ENCODE data around the gene TRAPPC11. TPM values are rescaled to one million over a fixed set of nuclear protein-coding genes. Genes with fewer than 3 reads are reported as not detected.
"Not testable (repeated sequence)": the region's sequence is repeated elsewhere in the genome, so short reads cannot be mapped to it uniquely, and the experiment has no call there.

TRAPPC11 gene
- polyA plus RNA-seq, 1 of the 3 experiments (the other 2 are of a cell fraction) = 18.8 TPM

- Histone ChIP-seq H3K27me3 (ENCODE audit: insufficient read depth) (no peaks in the 10 kb centered on the region), H3K79me2 (ENCODE audit: insufficient read depth) (no peaks in the 10 kb centered on the region), H3K9me2 (no peaks in the 10 kb centered on the region), H3K4me2 (no peak overlapping the region), H4K20me1 (ENCODE audit: insufficient read depth) (no peaks in the 10 kb centered on the region), H3K36me3 (replicated peaks in 1 of 2; ENCODE audit: control insufficient read depth in 1 of 2, insufficient read depth in 2 of 2, low read length in 1 of 2) (no peaks in the 10 kb centered on the region), H3K9ac (no peak overlapping the region), H3K27ac (ENCODE audit: low read depth in 2 of 2, low read length in 1 of 2) (no peak overlapping the region), H3K4me1 (ENCODE audit: control insufficient read depth in 1 of 2, insufficient read depth in 2 of 2, low read depth in 1 of 2, low read length in 1 of 2) (no peaks in the 10 kb centered on the region), H3K4me3 (ENCODE audit: low read depth in 2 of 2, low read length in 1 of 2) (no peak overlapping the region), H3K9me3 (no peaks in the 10 kb centered on the region), H3F3A (replicated peaks; ENCODE audit: insufficient read depth) (no peaks in the 10 kb centered on the region), H2AFZ (ENCODE audit: low read depth) (no peak overlapping the region)
- no peak for TF ChIP-seq RXRA (IDR thresholded peaks at IDR 0.05; ENCODE audit: borderline replicate concordance, low read depth)
- no peak for TF ChIP-seq SMC3 (IDR thresholded peaks at IDR 0.05; ENCODE audit: low read depth, low read length)
- no peak for TF ChIP-seq MEF2A (IDR thresholded peaks at IDR 0.05; ENCODE audit: borderline replicate concordance, low read depth)
- no peak for TF ChIP-seq YY1 (IDR thresholded peaks at IDR 0.05; ENCODE audit: low read depth)
- TF ChIP-seq POLR2AphosphoS5 (IDR thresholded peaks at IDR 0.05; ENCODE audit: low read depth, low read length) = no peak
- TF ChIP-seq MXI1 (IDR thresholded peaks at IDR 0.05; ENCODE audit: low read depth, low read length) = no peak
- no peak for TF ChIP-seq ELF1 (IDR thresholded peaks at IDR 0.05)
- TF ChIP-seq, protein P1, sequence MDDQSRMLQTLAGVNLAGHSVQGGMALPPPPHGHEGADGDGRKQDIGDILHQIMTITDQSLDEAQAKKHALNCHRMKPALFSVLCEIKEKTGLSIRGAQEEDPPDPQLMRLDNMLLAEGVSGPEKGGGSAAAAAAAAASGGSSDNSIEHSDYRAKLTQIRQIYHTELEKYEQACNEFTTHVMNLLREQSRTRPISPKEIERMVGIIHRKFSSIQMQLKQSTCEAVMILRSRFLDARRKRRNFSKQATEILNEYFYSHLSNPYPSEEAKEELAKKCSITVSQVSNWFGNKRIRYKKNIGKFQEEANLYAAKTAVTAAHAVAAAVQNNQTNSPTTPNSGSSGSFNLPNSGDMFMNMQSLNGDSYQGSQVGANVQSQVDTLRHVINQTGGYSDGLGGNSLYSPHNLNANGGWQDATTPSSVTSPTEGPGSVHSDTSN (IDR thresholded peaks at IDR 0.05) = no peak
- ChIA-PET CTCF (no interaction called here), POLR2A (no interaction called here)
- whole genome bisulfite sequencing (ENCODE audit: low lambda C conversion rate) = 77% methylated on average over 6 of the region's 6 CpGs
- no peak for DNase-seq
These were observed 32.9 kb upstream of the TRAPPC11 start for GRCh38 chr4:183626168-183626567.

GRCh38 chr4:183627286-183627685 lies 31.8 kb upstream of the TRAPPC11 start:
- H3K9me2 ChIP-seq; H3K4me1 ChIP-seq (ENCODE audit: control insufficient read depth in 1 of 2, insufficient read depth in 2 of 2, low read depth in 1 of 2, low read length in 1 of 2); H3K79me2 ChIP-seq (ENCODE audit: insufficient read depth); POLR2A ChIA-PET; H3F3A ChIP-seq (replicated peaks; ENCODE audit: insufficient read depth); H4K20me1 ChIP-seq (ENCODE audit: insufficient read depth); DNase-seq; H3K4me3 ChIP-seq (ENCODE audit: low read depth in 2 of 2, low read length in 1 of 2); H3K9ac ChIP-seq; H3K4me2 ChIP-seq; H3K27me3 ChIP-seq (ENCODE audit: insufficient read depth); H3K9me3 ChIP-seq; H2AFZ ChIP-seq (ENCODE audit: low read depth); H3K27ac ChIP-seq (ENCODE audit: low read depth in 2 of 2, low read length in 1 of 2); H3K36me3 ChIP-seq (replicated peaks in 1 of 2; ENCODE audit: control insufficient read depth in 1 of 2, insufficient read depth in 2 of 2, low read length in 1 of 2); CTCF ChIA-PET: not testable (repeated sequence)
- 74% methylated on average over 5 of the region's 5 CpGs for WGBS (ENCODE audit: low lambda C conversion rate)

- Histone ChIP-seq H2AFZ (ENCODE audit: low read depth) (no peak overlapping the region), H3K9me2 (no peaks in the 10 kb centered on the region), H3K27me3 (ENCODE audit: insufficient read depth) (no peaks in the 10 kb centered on the region), H3K4me2 (no peak overlapping the region), H3K79me2 (ENCODE audit: insufficient read depth) (no peaks in the 10 kb centered on the region), H3K4me3 (ENCODE audit: low read depth in 2 of 2, low read length in 1 of 2) (no peak overlapping the region), H3F3A (replicated peaks; ENCODE audit: insufficient read depth) (no peaks in the 10 kb centered on the region), H3K27ac (ENCODE audit: low read depth in 2 of 2, low read length in 1 of 2) (no peak overlapping the region), H3K36me3 (replicated peaks in 1 of 2; ENCODE audit: control insufficient read depth in 1 of 2, insufficient read depth in 2 of 2, low read length in 1 of 2) (no peaks in the 10 kb centered on the region), H3K9ac (no peak overlapping the region), H3K4me1 (ENCODE audit: control insufficient read depth in 1 of 2, insufficient read depth in 2 of 2, low read depth in 1 of 2, low read length in 1 of 2) (no peaks in the 10 kb centered on the region), H3K9me3 (no peaks in the 10 kb centered on the region), H4K20me1 (ENCODE audit: insufficient read depth) (no peaks in the 10 kb centered on the region)
- no peak for DNase-seq
- POLR2A ChIA-PET = no interaction called here
- 71% methylated on average over 8 of the region's 12 CpGs for WGBS (ENCODE audit: low lambda C conversion rate)
- CTCF ChIA-PET = no interaction called here
- no peak for TF ChIP-seq GABPA (IDR thresholded peaks at IDR 0.05; ENCODE audit: low read depth)
- TF ChIP-seq MEF2A (IDR thresholded peaks at IDR 0.05; ENCODE audit: borderline replicate concordance, low read depth) = no peak
- TF ChIP-seq NFIC (IDR thresholded peaks at IDR 0.05; ENCODE audit: borderline replicate concordance) = no peak
- no peak for TF ChIP-seq USF2 (IDR thresholded peaks at IDR 0.05; ENCODE audit: borderline replicate concordance, low read depth, low read length)
- TF ChIP-seq, protein P2, sequence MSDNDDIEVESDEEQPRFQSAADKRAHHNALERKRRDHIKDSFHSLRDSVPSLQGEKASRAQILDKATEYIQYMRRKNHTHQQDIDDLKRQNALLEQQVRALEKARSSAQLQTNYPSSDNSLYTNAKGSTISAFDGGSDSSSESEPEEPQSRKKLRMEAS (IDR thresholded peaks at IDR 0.05; ENCODE audit: low read depth) = no peak
- TF ChIP-seq, protein P1 (IDR thresholded peaks at IDR 0.05) = no peak
- no peak for TF ChIP-seq CHD2 (IDR thresholded peaks at IDR 0.05; ENCODE audit: low read length, partially characterized antibody)
- no peak for TF ChIP-seq FOXJ3 (CRISPR knock-in tag; IDR thresholded peaks at IDR 0.05)
- no peak for TF ChIP-seq RCOR1 (IDR thresholded peaks at IDR 0.05; ENCODE audit: low read length)
- TF ChIP-seq CTCF (IDR thresholded peaks at IDR 0.05) = no peak
- TF ChIP-seq TAF1 (IDR thresholded peaks at IDR 0.05; ENCODE audit: borderline replicate concordance, low read depth, low read length) = no peak
- no peak for TF ChIP-seq RXRA (IDR thresholded peaks at IDR 0.05; ENCODE audit: borderline replicate concordance, low read depth)
- no peak for TF ChIP-seq RFX5 (IDR thresholded peaks at IDR 0.05; ENCODE audit: low read length)
- no peak for TF ChIP-seq POLR2AphosphoS5 (IDR thresholded peaks at IDR 0.05; ENCODE audit: low read depth, low read length)
These were observed 31.0 kb upstream of the TRAPPC11 start for GRCh38 chr4:183627979-183628588.
